ENCODE results near the gene SLC38A11. TPM values are rescaled to one million over a fixed set of nuclear protein-coding genes. Genes with fewer than 3 reads are reported as not detected.

SLC38A11 gene
- total RNA-seq, 1 donor from 2014 or later = 0.19 TPM

DNA sequence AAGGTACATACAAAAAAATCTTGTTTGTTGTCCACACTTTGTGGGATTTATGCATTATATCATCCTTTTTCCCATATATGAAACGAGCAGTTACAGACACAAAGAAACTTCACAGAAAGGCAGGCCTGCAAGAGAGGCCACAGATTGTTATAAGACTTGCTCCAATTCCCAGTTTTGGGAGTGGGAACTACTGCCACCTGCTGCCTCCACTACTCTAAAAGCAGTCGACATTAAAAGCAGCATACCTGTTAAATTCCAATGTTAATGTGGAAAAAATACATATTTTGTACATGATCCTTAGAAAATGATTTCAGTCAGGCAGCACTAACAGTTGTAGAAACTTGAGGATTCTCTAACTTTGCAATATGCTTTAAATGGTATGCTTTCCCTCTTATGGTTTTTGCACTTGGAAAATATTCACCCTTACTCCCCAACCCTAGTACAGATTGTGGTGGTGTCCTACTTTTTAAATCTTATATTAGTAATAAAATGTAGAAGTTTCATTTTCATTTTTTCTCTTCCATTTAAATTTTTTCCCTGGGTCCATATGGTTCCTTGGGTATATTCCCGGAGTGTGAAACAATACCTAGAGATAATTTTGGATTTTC is 37.9 kb downstream of the SLC38A11 start:
- DNase-seq (ENCODE audit: low read depth) = peak; percentile 53

GRCh38 chr2:164915566-164915965 is 39.8 kb downstream of the SLC38A11 start:
- no peak for DNase-seq (ENCODE audit: low read depth)

GRCh38 chr2:164913640-164914350 is 41.5 kb downstream of the SLC38A11 start:
- peak; percentile 39 for DNase-seq (ENCODE audit: low read depth)

DNA sequence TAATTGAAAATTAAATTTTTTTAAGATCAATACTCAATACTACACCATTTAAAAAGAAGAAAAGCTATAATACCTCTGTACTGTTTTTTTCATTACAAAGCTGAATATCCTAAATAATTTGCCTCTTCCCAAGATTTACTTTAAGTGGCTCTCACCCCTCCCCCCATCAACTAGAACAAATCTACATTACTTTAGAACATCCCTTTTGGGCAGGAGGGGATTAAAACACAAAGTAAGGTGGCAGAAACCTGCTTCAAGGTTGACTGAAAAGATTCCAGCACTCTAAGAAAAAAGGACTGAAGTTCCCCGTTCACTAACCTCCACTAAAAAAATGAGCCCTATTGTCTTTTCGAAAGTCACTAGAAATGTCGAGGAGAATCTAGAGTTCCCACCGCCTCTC is 42.3 kb downstream of the SLC38A11 start:
- no peak for DNase-seq (ENCODE audit: low read depth)

GRCh38 chr2:164911832-164912231 is 43.5 kb downstream of the SLC38A11 start:
- no peak for DNase-seq (ENCODE audit: low read depth)

GRCh38 chr2:164910101-164910899 is 45.0 kb downstream of the SLC38A11 start:
- DNase-seq (ENCODE audit: low read depth) = peak; percentile 44

DNA sequence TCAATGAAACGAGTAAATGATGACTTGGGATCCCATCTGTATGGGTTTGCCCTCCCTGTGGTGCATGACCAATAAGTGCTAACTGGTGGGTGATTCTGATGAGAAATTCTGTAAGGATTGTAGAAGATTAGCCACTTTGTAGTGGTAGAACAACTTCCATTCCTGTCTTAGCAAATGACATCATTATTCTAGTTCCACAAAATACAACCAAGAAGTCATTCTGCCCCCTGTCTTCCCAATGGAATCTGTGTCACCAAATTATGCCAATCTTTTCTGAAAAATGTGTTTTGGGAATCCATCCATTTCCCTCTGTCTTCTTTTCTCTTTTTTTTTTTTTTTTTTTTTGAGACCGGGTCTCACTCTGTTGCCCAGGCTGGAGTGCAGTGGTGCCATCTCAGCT is 48.4 kb downstream of the SLC38A11 start:
- no peak for DNase-seq (ENCODE audit: low read depth)

- no peak for DNase-seq (ENCODE audit: low read depth)
Measured at GRCh38 chr2:164905307-164905706, 50.0 kb downstream of the SLC38A11 start.

GRCh38 chr2:164903951-164904350 is 51.4 kb downstream of the SLC38A11 start:
- peak; percentile 78 for DNase-seq (ENCODE audit: low read depth)

GRCh38 chr2:164903204-164903603 is 52.1 kb downstream of the SLC38A11 start:
- peak; percentile 52 for DNase-seq (ENCODE audit: low read depth)

DNA sequence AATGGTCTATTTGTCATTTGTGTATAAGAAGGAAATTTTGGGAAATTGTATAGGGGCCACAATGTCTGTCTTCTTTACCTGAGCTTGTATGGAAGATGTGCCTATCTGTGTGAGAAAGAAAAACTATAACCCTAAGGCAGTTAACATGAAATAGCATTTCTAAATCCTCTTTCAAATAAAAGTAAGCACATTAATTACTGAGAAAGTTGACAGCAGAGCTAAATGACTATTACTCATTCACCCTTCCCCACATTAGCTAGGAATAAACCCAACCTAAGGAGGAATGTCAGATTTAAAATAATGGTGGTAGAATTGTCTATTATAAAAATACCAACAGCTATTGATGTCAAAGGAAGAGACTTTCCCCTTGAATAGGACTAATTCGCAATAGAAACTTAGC is 56.2 kb downstream of the SLC38A11 start:
- no peak for DNase-seq (ENCODE audit: low read depth)

GRCh38 chr2:164898475-164898874 is 56.9 kb downstream of the SLC38A11 start:
- peak; percentile 82 for DNase-seq (ENCODE audit: low read depth)

- DNase-seq (ENCODE audit: low read depth) = no peak
Measured at GRCh38 chr2:164897469-164898260, 57.7 kb downstream of the SLC38A11 start.

- DNase-seq (ENCODE audit: low read depth) = no peak
Measured at GRCh38 chr2:164896634-164897355, 58.5 kb downstream of the SLC38A11 start.

GRCh38 chr2:164896226-164896625 is 59.1 kb downstream of the SLC38A11 start:
- DNase-seq (ENCODE audit: low read depth) = no peak

DNA sequence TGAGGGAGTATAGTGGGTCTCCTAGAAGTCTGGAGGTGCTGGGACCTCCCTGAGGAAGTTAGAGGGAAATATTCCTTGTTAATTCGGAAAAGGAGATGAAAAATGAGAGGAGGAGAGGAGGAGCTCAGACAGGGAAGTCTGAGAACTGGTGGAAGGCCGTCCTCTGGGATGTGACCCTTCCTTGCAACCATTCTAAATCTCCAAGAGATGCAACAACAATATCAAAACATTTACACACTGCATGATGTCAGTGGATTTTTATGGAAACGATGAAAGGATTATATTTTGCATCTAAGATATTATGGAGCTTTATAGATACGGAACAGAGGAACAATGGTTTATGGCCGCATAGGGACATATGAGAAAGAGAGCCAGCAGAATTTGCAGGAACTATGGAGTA is 63.9 kb downstream of the SLC38A11 start:
- DNase-seq (ENCODE audit: low read depth) = no peak

DNA sequence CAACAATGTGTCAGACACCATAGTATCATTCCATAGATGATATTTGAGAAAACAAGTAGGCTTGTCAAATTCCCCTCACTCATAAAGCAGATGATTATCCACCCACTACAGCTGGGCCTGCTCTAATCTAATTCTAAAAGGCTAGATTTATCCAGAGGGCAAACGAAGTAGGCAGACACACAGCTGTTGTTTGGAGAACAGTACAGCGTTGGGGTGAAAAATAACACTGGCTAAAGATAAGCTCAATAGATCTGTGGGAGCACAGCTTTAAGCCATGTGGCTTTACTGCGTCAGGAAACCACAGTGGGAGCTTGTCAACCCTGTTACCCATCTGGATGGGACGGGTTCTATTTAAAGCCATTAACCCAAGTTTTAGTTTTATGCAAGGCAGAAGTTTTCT is 64.8 kb downstream of the SLC38A11 start:
- peak; percentile 88 for DNase-seq (ENCODE audit: low read depth)

- peak; percentile 30 for DNase-seq (ENCODE audit: low read depth)
Measured at GRCh38 chr2:164888592-164888991, 66.7 kb downstream of the SLC38A11 start.

DNA sequence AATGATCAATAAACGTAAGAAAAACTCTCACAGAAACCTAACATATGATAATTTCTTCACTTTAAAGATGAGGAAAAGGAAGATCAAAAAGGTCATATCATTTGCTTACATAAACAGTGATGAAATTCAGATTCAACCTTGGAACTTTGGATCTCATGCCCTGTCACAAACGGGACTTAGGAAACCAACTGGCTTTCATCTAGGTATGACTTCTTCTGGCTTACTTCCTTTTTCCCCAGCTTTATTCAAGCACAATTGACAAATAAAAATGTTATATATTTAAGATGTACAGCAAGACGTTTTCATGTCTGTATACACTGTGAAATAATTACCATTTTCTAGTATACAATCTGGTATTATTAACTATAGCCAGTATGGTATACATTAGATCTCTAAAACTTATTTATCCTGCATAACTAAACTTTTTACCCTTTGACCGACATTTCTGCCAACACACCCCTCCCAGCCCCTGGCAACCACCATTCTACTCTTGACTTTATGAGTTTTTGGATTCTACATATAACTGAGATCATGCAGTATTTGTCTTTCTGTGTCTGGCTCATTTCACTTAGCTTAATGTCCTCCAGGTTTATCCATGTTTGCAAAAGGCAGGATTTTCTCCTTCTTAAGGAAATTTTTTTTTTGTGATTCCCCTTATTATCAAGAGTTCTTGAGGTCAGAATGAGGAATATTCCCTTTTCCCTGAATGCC is 67.7 kb downstream of the SLC38A11 start:
- no peak for DNase-seq (ENCODE audit: low read depth)

DNA sequence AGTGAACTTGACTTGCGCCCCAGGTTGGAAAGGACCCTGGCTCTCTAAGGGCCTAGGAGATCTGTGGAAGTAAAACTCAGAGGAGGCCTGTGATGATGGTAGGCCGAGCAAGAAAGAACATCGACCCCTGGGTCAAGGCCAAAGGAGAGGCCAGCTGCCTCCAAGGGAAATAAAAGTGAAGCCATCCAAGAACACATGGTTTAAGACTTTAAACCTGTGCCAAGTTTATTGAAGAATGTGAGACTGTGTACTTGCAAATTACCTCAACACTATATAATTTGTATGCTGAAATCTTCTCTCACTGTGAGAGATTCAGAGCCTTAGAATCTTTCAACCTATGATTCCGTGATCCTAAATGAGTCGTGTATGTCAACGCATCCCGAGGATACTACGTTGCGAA is 73.0 kb downstream of the SLC38A11 start:
- DNase-seq (ENCODE audit: low read depth) = no peak
